WERI-Rb-1 (cell line): ENCODE data around the gene EIF2B2.
A peak's percentile ranks its signal among the peaks of the same experiment; 100 is the strongest.

Experiments used
- DNase-seq: peaks from one replicate; pipeline ENCODE4 v3.0.0-alpha.2; 2020
- H3K27ac ChIP-seq: fragments of 250-450 bp; sonication (Bioruptor Pico); 2 replicates; pipeline ENCODE4 v1.5.1; 2020; ENCODE audit warnings: mild to moderate bottlenecking, moderate library complexity
- H3K27me3 ChIP-seq: fragments of 250-450 bp; sonication (Bioruptor Pico); 2 replicates; pipeline ENCODE4 v1.5.1; 2021; ENCODE audit warnings: mild to moderate bottlenecking, low read depth, moderate library complexity; ENCODE audit not compliant: insufficient read depth, severe bottlenecking
- H3K36me3 ChIP-seq: fragments of 250-450 bp; sonication (Bioruptor Pico); 2 replicates; pipeline ENCODE4 v1.5.1; 2020; ENCODE audit warnings: mild to moderate bottlenecking, moderate library complexity
- H3K4me3 ChIP-seq: 2 replicates; pipeline ENCODE4 v1.5.1; 2011; ENCODE audit warnings: low read depth, mild to moderate bottlenecking, control low read depth, low read length
- H3K9me3 ChIP-seq: fragments of 250-450 bp; sonication (Bioruptor Pico); 2 replicates; pipeline ENCODE4 v1.5.1; 2021; ENCODE audit warnings: mild to moderate bottlenecking, moderate library complexity; ENCODE audit not compliant: severe bottlenecking
- CTCF ChIP-seq: IDR thresholded peaks from 2 replicates; pipeline ENCODE4 v1.5.1; 2011; ENCODE audit warnings: low read depth, mild to moderate bottlenecking, control low read depth, inconsistent platforms, low read length

The EIF2B2 gene

GRCh38 chr14:75002392-75003249 lies at the start of gene EIF2B2:
EIF2B2 (plus strand) TSS chr14:75002921; CDS start chr14:75002991, 70 bp downstream.
- peak within 1 kb of the TSS; percentile 56 for H3K27ac ChIP-seq
- peak; percentile 30; the same call in 1 of the 2 replicates for TF ChIP-seq CTCF
- H3K27me3 ChIP-seq, result no peaks in the 10 kb centered on the region
- no peaks in the 10 kb centered on the region for H3K9me3 ChIP-seq
- peak within 1 kb of the TSS; percentile 79 for H3K4me3 ChIP-seq
- H3K36me3 ChIP-seq, result peaks cover 35% of the 10 kb centered on the region
- DNase-seq, result peak; percentile 99

- no peaks in the 10 kb centered on the region for H3K27me3 ChIP-seq
- H3K36me3 ChIP-seq, result peaks cover 26% of the 10 kb centered on the region
- DNase-seq, result no peak
- no peak for TF ChIP-seq CTCF
- H3K4me3 ChIP-seq, result peak overlapping the region; percentile 74
- H3K27ac ChIP-seq, result peak overlapping the region; percentile 67
- no peaks in the 10 kb centered on the region for H3K9me3 ChIP-seq
Measured at GRCh38 chr14:74953686-74954085, 49.0 kb upstream of the EIF2B2 start.

GRCh38 chr14:74954232-74954946 lies 48.3 kb upstream of the EIF2B2 start:
- Histone ChIP-seq H3K4me3 (peak overlapping the region; percentile 74), H3K27ac (peak overlapping the region; percentile 67), H3K36me3 (peaks cover 21% of the 10 kb centered on the region), H3K27me3 (no peaks in the 10 kb centered on the region), H3K9me3 (no peaks in the 10 kb centered on the region)
- peak; percentile 63 for DNase-seq
- TF ChIP-seq CTCF, result no peak

GRCh38 chr14:74954947-74955228 lies 47.8 kb upstream of the EIF2B2 start:
- Histone ChIP-seq H3K27me3 (no peaks in the 10 kb centered on the region), H3K4me3 (peak overlapping the region; percentile 74), H3K36me3 (peaks cover 21% of the 10 kb centered on the region), H3K9me3 (no peaks in the 10 kb centered on the region), H3K27ac (peak overlapping the region; percentile 67)
- no peak for TF ChIP-seq CTCF
- no peak for DNase-seq

GRCh38 chr14:74955229-74956026 lies 47.3 kb upstream of the EIF2B2 start, which contains the start of gene PGF:
PGF (minus strand) TSS chr14:74955597; CDS start chr14:74955242, 355 bp downstream.
- peak; percentile 80 for DNase-seq
- H3K9me3 ChIP-seq, result no peaks in the 10 kb centered on the region
- H3K27me3 ChIP-seq, result no peaks in the 10 kb centered on the region
- peak within 1 kb of the TSS; percentile 67 for H3K27ac ChIP-seq
- H3K4me3 ChIP-seq, result peak within 1 kb of the TSS; percentile 74
- no peak for TF ChIP-seq CTCF
- peaks cover 21% of the 10 kb centered on the region for H3K36me3 ChIP-seq
